ENCODE results near the gene SQSTM1. TPM values are rescaled to one million over a fixed set of nuclear protein-coding genes. Genes with fewer than 3 reads are reported as not detected.

The SQSTM1 gene
- total and polyA plus RNA-seq, 7 donors = 168 to 443 (median 301) TPM

DNA sequence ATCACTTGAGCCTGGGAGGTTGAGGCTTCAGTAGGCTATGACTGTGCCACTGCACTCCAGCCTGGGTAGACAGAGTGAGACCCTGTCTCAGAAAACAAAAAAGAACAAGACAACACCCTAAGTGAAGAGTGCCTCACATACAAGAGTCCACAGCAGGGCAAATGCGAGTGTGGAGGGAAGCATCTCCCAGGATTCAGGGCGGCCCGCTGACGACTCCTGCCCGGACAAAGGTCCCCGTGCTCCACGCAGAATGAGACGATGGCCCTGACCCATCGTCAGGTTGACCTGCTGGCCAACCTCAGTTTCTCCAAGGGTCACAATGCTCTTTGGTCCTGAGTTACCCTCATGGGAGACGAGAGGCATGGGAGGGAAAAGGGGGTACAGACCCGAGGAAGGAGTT lies 19.6 kb downstream of the SQSTM1 start:
- TF ChIP-seq POLR2AphosphoS5 (IDR thresholded peaks at IDR 0.05) (peak in 1 of 4 donors; percentile 23), POLR2A (IDR thresholded peaks at IDR 0.05) (no peak)
- TF ChIP-seq, protein P1, sequence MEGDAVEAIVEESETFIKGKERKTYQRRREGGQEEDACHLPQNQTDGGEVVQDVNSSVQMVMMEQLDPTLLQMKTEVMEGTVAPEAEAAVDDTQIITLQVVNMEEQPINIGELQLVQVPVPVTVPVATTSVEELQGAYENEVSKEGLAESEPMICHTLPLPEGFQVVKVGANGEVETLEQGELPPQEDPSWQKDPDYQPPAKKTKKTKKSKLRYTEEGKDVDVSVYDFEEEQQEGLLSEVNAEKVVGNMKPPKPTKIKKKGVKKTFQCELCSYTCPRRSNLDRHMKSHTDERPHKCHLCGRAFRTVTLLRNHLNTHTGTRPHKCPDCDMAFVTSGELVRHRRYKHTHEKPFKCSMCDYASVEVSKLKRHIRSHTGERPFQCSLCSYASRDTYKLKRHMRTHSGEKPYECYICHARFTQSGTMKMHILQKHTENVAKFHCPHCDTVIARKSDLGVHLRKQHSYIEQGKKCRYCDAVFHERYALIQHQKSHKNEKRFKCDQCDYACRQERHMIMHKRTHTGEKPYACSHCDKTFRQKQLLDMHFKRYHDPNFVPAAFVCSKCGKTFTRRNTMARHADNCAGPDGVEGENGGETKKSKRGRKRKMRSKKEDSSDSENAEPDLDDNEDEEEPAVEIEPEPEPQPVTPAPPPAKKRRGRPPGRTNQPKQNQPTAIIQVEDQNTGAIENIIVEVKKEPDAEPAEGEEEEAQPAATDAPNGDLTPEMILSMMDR (IDR thresholded peaks at IDR 0.05) = no peak
- Histone ChIP-seq H3K36me3 (peaks cover 46 to 85% (median 51%) of the 10 kb centered on the region in 4 donors), H3K4me1 (peaks cover 0 to 10% (median 8%) of the 10 kb centered on the region in 4 donors), H3K27ac (no peak overlapping the region), H3K4me3 (no peak overlapping the region), H3K9me3 (no peaks in the 10 kb centered on the region), H3K27me3 (no peaks in the 10 kb centered on the region)
- intact Hi-C loops (cut with DNase I) = no loop called here
- WGBS, 2 donors = 85 to 93% methylated on average over 11 of the region's 11 CpGs
- DNase-seq = no peak

DNA sequence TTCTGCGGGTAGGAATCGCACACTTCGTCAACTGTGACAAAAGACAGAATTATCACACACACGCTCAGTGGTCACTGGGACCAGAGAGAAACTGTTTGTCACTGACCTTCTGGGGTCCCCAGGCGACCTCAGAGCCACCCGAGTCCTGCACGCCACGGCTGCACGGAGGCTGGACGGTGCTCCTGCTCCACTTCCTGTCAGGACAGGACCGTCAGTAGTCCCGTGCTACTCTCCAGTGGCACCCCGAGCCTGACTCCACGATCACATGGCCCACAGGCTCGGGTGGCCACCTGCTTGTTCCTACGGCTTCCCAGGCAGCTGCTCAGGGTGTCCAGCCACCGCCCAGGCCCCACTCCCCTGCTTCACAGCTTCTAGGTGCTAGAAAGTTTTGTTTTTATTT lies 20.1 kb downstream of the SQSTM1 start:
- Histone ChIP-seq H3K9me3 (no peaks in the 10 kb centered on the region), H3K27ac (no peak overlapping the region), H3K36me3 (peaks cover 47 to 85% (median 53%) of the 10 kb centered on the region in 4 donors), H3K4me3 (no peak overlapping the region), H3K27me3 (no peaks in the 10 kb centered on the region), H3K4me1 (peaks cover 0 to 10% (median 8%) of the 10 kb centered on the region in 4 donors)
- 92 to 94% methylated on average over 17 of the region's 17 CpGs for WGBS, 2 donors
- intact Hi-C loops (cut with DNase I) = no loop called here
- DNase-seq = peak; percentile 64
- TF ChIP-seq POLR2A (IDR thresholded peaks at IDR 0.05) = no peak
- no peak for TF ChIP-seq EP300 (IDR thresholded peaks at IDR 0.05)
- TF ChIP-seq, protein P1 (IDR thresholded peaks at IDR 0.05) = no peak
- TF ChIP-seq POLR2AphosphoS5 (IDR thresholded peaks at IDR 0.05) = no peak

DNA sequence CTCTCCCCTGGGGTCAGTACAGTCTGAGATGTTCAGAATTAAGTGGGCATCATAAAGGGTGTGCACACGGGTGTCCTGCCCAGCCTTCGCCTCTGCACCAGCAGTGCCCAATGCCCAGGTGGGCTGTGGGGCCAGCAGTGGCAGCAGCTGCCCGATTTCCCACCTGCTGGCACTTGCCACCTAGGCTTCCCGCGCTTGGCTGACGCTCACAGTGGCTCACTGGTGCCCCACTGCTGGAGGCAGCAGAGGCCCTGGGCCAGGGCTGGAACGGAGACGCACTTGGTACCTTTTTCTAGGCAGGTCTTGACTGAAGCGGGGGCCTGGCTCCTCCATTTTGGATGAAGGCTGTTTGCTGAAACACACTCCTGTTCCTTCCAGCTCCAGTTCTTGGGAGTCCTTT lies 20.9 kb downstream of the SQSTM1 start:
- intact Hi-C loops (cut with DNase I) = no loop called here
- Histone ChIP-seq H3K27ac (no peak overlapping the region), H3K4me1 (peaks cover 0 to 3% (median 2%) of the 10 kb centered on the region in 4 donors), H3K36me3 (peaks cover 40 to 85% (median 46%) of the 10 kb centered on the region in 4 donors), H3K9me3 (no peaks in the 10 kb centered on the region), H3K27me3 (no peaks in the 10 kb centered on the region), H3K4me3 (no peak overlapping the region)
- TF ChIP-seq, protein P1 (IDR thresholded peaks at IDR 0.05) = no peak
- TF ChIP-seq EP300 (IDR thresholded peaks at IDR 0.05) = no peak
- no peak for TF ChIP-seq POLR2AphosphoS5 (IDR thresholded peaks at IDR 0.05)
- 94 to 95% methylated on average over 9 of the region's 9 CpGs for WGBS, 2 donors
- peak; percentile 56 for DNase-seq

DNA sequence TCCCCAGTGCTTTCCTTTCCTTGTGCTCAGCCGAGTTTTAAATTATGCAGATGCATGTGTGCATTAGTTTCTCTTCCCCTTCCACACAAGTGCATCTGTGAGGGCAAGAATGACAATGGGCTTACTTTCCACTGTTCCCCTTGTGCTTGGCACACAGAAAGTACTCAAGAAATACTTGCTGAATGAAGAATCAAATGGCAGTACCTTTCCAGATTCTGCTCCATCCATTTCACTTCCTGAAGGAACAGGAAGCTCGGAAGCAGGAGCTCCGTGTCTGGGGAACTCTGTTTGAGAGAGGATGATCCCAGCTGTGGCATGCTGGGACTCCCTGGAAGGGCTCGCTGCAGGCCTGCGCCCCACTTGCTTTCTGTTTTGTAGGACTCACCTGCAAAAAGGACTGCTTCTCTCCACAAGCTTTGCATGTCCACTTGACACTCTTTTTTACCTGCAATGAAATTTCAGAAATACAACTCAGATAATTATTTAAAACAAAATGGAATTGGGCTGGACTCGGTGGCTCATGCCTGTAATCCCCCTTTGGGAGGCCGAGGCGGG lies 32.4 kb downstream of the SQSTM1 start:
- Histone ChIP-seq H3K9me3 (no peaks in the 10 kb centered on the region), H3K27ac (no peak overlapping the region), H3K27me3 (no peaks in the 10 kb centered on the region), H3K4me1 (peaks cover 0 to 14% (median 11%) of the 10 kb centered on the region in 4 donors), H3K4me3 (no peak overlapping the region), H3K36me3 (peaks cover 22 to 53% (median 39%) of the 10 kb centered on the region in 4 donors)
- 83% methylated on average over 8 of the region's 8 CpGs for WGBS, 2 donors
- intact Hi-C loops (cut with DNase I) = no loop called here
- no peak for DNase-seq
- TF ChIP-seq, protein P1 (IDR thresholded peaks at IDR 0.05) = no peak
- TF ChIP-seq POLR2A (IDR thresholded peaks at IDR 0.05) (no peak), POLR2AphosphoS5 (IDR thresholded peaks at IDR 0.05) (no peak), EP300 (IDR thresholded peaks at IDR 0.05) (no peak)

DNA sequence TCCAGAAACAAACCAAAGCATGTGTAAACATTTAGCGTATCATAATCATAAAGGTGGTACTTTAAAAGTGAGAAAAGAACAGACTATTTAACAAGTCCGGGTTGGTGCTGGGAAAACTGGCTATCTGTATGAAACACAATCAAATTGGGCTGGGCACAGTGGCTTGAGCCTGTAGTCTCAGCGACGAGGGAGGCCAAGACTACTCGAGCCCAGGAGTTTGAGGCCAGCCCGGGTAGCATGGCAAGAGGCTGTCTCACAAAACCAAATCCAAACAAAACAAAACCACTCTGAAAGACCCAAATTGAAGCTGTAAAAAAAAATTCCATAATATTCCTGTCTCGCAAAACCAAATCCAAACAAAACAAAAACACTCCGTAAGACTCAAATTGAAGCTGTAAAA lies 33.7 kb downstream of the SQSTM1 start:
- no peak for TF ChIP-seq POLR2A (IDR thresholded peaks at IDR 0.05)
- no peak for TF ChIP-seq POLR2AphosphoS5 (IDR thresholded peaks at IDR 0.05)
- TF ChIP-seq, protein P1 (IDR thresholded peaks at IDR 0.05) = no peak
- TF ChIP-seq EP300 (IDR thresholded peaks at IDR 0.05) = no peak
- DNase-seq = no peak
- Histone ChIP-seq H3K9me3 (no peaks in the 10 kb centered on the region), H3K36me3 (peaks cover 14 to 40% (median 33%) of the 10 kb centered on the region in 4 donors), H3K4me1 (peaks cover 0 to 14% (median 14%) of the 10 kb centered on the region in 4 donors), H3K27ac (no peak overlapping the region), H3K4me3 (no peak overlapping the region), H3K27me3 (no peaks in the 10 kb centered on the region)
- intact Hi-C loops (cut with DNase I) = no loop called here
- 83 to 92% methylated on average over 8 of the region's 8 CpGs for WGBS, 2 donors
